ENCODE results near the gene SUGCT.

Gene SUGCT

GRCh38 chr7:40186586-40186985 is 51.8 kb downstream of the SUGCT start:
- Histone ChIP-seq H3F3A (ENCODE audit: insufficient read depth, low read length) (no peaks in the 10 kb centered on the region), H3K79me2 (ENCODE audit: low read length) (no peaks in the 10 kb centered on the region), H3K36me3 (replicated peaks; ENCODE audit: insufficient read depth, low read length) (no peaks in the 10 kb centered on the region), H3K4me1 (ENCODE audit: low read length) (no peaks in the 10 kb centered on the region), H2AFZ (ENCODE audit: low read length) (no peak overlapping the region), H3K9me2 (replicated peaks; ENCODE audit: insufficient read depth, low read length) (no peaks in the 10 kb centered on the region), H3K27me3 (replicated peaks; ENCODE audit: insufficient read depth, low read length) (no peaks in the 10 kb centered on the region), H3K9ac (ENCODE audit: low read length) (no peak overlapping the region), H3K4me2 (ENCODE audit: low read depth, low read length) (no peak overlapping the region), H3K4me3 (ENCODE audit: low read length) (no peak overlapping the region), H3K9me3 (replicated peaks; ENCODE audit: insufficient read depth, low read length) (no peaks in the 10 kb centered on the region), H4K20me1 (ENCODE audit: insufficient read depth, low read length) (no peaks in the 10 kb centered on the region), H3K27ac (ENCODE audit: low read length) (no peak overlapping the region)
- DNase-seq: no peak
- TF ChIP-seq EZH2 (optimal IDR thresholded peaks at IDR 0.05; ENCODE audit: low read depth, low read length) (no peak), CTCF (IDR thresholded peaks at IDR 0.05; ENCODE audit: low read length) (no peak), EZH2phosphoT487 (IDR thresholded peaks at IDR 0.05; ENCODE audit: low read length) (no peak)

- H3K36me3 ChIP-seq (replicated peaks; ENCODE audit: insufficient read depth, low read length): no peaks in the 10 kb centered on the region
- H2AFZ ChIP-seq (ENCODE audit: low read length): no peak overlapping the region
- no peaks in the 10 kb centered on the region for H4K20me1 ChIP-seq (ENCODE audit: insufficient read depth, low read length)
- TF ChIP-seq EZH2phosphoT487 (IDR thresholded peaks at IDR 0.05; ENCODE audit: low read length): no peak
- no peak for TF ChIP-seq EZH2 (optimal IDR thresholded peaks at IDR 0.05; ENCODE audit: low read depth, low read length)
- no peak for TF ChIP-seq CTCF (IDR thresholded peaks at IDR 0.05; ENCODE audit: low read length)
- H3K27ac ChIP-seq (ENCODE audit: low read length): no peak overlapping the region
- H3K9ac ChIP-seq (ENCODE audit: low read length): no peak overlapping the region
- H3K4me1 ChIP-seq (ENCODE audit: low read length): no peaks in the 10 kb centered on the region
- H3K79me2 ChIP-seq (ENCODE audit: low read length): no peaks in the 10 kb centered on the region
- no peak overlapping the region for H3K4me3 ChIP-seq (ENCODE audit: low read length)
- DNase-seq: no peak
- no peak overlapping the region for H3K4me2 ChIP-seq (ENCODE audit: low read depth, low read length)
- no peaks in the 10 kb centered on the region for H3F3A ChIP-seq (ENCODE audit: insufficient read depth, low read length)
- no peaks in the 10 kb centered on the region for H3K27me3 ChIP-seq (replicated peaks; ENCODE audit: insufficient read depth, low read length)
- H3K9me2 ChIP-seq (replicated peaks; ENCODE audit: insufficient read depth, low read length): no peaks in the 10 kb centered on the region
- H3K9me3 ChIP-seq (replicated peaks; ENCODE audit: insufficient read depth, low read length): no peaks in the 10 kb centered on the region
Measured at GRCh38 chr7:40192036-40192435, 57.2 kb downstream of the SUGCT start.

- H3F3A ChIP-seq (ENCODE audit: insufficient read depth, low read length): no peaks in the 10 kb centered on the region
- H3K36me3 ChIP-seq (replicated peaks; ENCODE audit: insufficient read depth, low read length): no peaks in the 10 kb centered on the region
- no peak overlapping the region for H2AFZ ChIP-seq (ENCODE audit: low read length)
- H3K4me2 ChIP-seq (ENCODE audit: low read depth, low read length): no peak overlapping the region
- H3K27me3 ChIP-seq (replicated peaks; ENCODE audit: insufficient read depth, low read length): no peaks in the 10 kb centered on the region
- H3K9me3 ChIP-seq (replicated peaks; ENCODE audit: insufficient read depth, low read length): no peaks in the 10 kb centered on the region
- H3K9me2 ChIP-seq (replicated peaks; ENCODE audit: insufficient read depth, low read length): no peaks in the 10 kb centered on the region
- H3K9ac ChIP-seq (ENCODE audit: low read length): no peak overlapping the region
- H4K20me1 ChIP-seq (ENCODE audit: insufficient read depth, low read length): no peaks in the 10 kb centered on the region
- no peak overlapping the region for H3K27ac ChIP-seq (ENCODE audit: low read length)
- no peak overlapping the region for H3K4me3 ChIP-seq (ENCODE audit: low read length)
- DNase-seq: no peak
- no peak for TF ChIP-seq CTCF (IDR thresholded peaks at IDR 0.05; ENCODE audit: low read length)
- H3K79me2 ChIP-seq (ENCODE audit: low read length): no peaks in the 10 kb centered on the region
- H3K4me1 ChIP-seq (ENCODE audit: low read length): no peaks in the 10 kb centered on the region
Measured at GRCh38 chr7:40194745-40195144, 59.9 kb downstream of the SUGCT start.

GRCh38 chr7:40197527-40197926 is 62.7 kb downstream of the SUGCT start:
- no peak overlapping the region for H2AFZ ChIP-seq (ENCODE audit: low read length)
- H3K27me3 ChIP-seq (replicated peaks; ENCODE audit: insufficient read depth, low read length): no peaks in the 10 kb centered on the region
- H3K4me3 ChIP-seq (ENCODE audit: low read length): no peak overlapping the region
- no peaks in the 10 kb centered on the region for H4K20me1 ChIP-seq (ENCODE audit: insufficient read depth, low read length)
- H3K4me1 ChIP-seq (ENCODE audit: low read length): no peaks in the 10 kb centered on the region
- H3F3A ChIP-seq (ENCODE audit: insufficient read depth, low read length): no peaks in the 10 kb centered on the region
- H3K9me3 ChIP-seq (replicated peaks; ENCODE audit: insufficient read depth, low read length): no peaks in the 10 kb centered on the region
- DNase-seq: no peak
- no peak overlapping the region for H3K9ac ChIP-seq (ENCODE audit: low read length)
- no peak overlapping the region for H3K4me2 ChIP-seq (ENCODE audit: low read depth, low read length)
- H3K9me2 ChIP-seq (replicated peaks; ENCODE audit: insufficient read depth, low read length): no peaks in the 10 kb centered on the region
- H3K36me3 ChIP-seq (replicated peaks; ENCODE audit: insufficient read depth, low read length): no peaks in the 10 kb centered on the region
- no peak for TF ChIP-seq CTCF (IDR thresholded peaks at IDR 0.05; ENCODE audit: low read length)
- no peak for TF ChIP-seq EZH2phosphoT487 (IDR thresholded peaks at IDR 0.05; ENCODE audit: low read length)
- no peak for TF ChIP-seq EZH2 (optimal IDR thresholded peaks at IDR 0.05; ENCODE audit: low read depth, low read length)
- no peak overlapping the region for H3K27ac ChIP-seq (ENCODE audit: low read length)
- H3K79me2 ChIP-seq (ENCODE audit: low read length): no peaks in the 10 kb centered on the region
